ENCODE data around the gene SERPINA9. TPM values are rescaled to one million over a fixed set of nuclear protein-coding genes. Genes with fewer than 3 reads are reported as not detected.

Gene SERPINA9
- total RNA-seq, 2 donors from 2014 or later, result not detected

GRCh38 chr14:94467728-94468520, 8.1 kb downstream of the SERPINA9 start:
- intact Hi-C loops (cut with DNase I), result no loop called here
- ATAC-seq (no peak), DNase-seq (no peak)

- no peak for ATAC-seq
- intact Hi-C loops (cut with DNase I), result no loop called here
- no peak for DNase-seq
Observed at GRCh38 chr14:94466706-94467370, 9.2 kb downstream of the SERPINA9 start.

GRCh38 chr14:94465042-94465441, 11.0 kb downstream of the SERPINA9 start:
- intact Hi-C loops (cut with DNase I), result no loop called here
- ATAC-seq (no peak), DNase-seq (no peak)

- intact Hi-C loops (cut with DNase I), result no loop called here
- ATAC-seq (no peak), DNase-seq (no peak)
Observed at GRCh38 chr14:94464290-94464689, 11.7 kb downstream of the SERPINA9 start.

GRCh38 chr14:94462763-94463572, 13.0 kb downstream of the SERPINA9 start:
- DNase-seq, result no peak
- ATAC-seq, result no peak
- intact Hi-C loops (cut with DNase I), result no loop called here

- no peak for DNase-seq
- no peak for ATAC-seq
- intact Hi-C loops (cut with DNase I), result no loop called here
Observed at GRCh38 chr14:94462219-94462551, 13.8 kb downstream of the SERPINA9 start.

GRCh38 chr14:94461526-94462218, 14.3 kb downstream of the SERPINA9 start:
- ATAC-seq (no peak), DNase-seq (no peak)
- intact Hi-C loops (cut with DNase I), result no loop called here

GRCh38 chr14:94460631-94461416, 15.2 kb downstream of the SERPINA9 start:
- intact Hi-C loops (cut with DNase I), result no loop called here
- no peak for DNase-seq
- no peak for ATAC-seq

GRCh38 chr14:94458558-94459205, 17.3 kb downstream of the SERPINA9 start:
- intact Hi-C loops (cut with DNase I), result no loop called here
- DNase-seq (no peak), ATAC-seq (no peak)

GRCh38 chr14:94458096-94458495, 17.9 kb downstream of the SERPINA9 start:
- DNase-seq, result no peak
- intact Hi-C loops (cut with DNase I), result no loop called here

GRCh38 chr14:94455928-94456327, 20.1 kb downstream of the SERPINA9 start:
- ATAC-seq (no peak), DNase-seq (no peak)
- intact Hi-C loops (cut with DNase I), result no loop called here

More at GRCh38 chr14:94458096-94458495, 17.9 kb downstream of the SERPINA9 start:
- ATAC-seq, result no peak

- no peak for ATAC-seq
- intact Hi-C loops (cut with DNase I), result no loop called here
- no peak for DNase-seq
Observed at GRCh38 chr14:94451826-94452225, 24.2 kb downstream of the SERPINA9 start.

GRCh38 chr14:94451091-94451771, 24.8 kb downstream of the SERPINA9 start:
- DNase-seq (no peak), ATAC-seq (no peak)
- intact Hi-C loops (cut with DNase I), result no loop called here

- intact Hi-C loops (cut with DNase I), result no loop called here
- no peak for ATAC-seq
- no peak for DNase-seq
Observed at GRCh38 chr14:94450722-94451090, 25.3 kb downstream of the SERPINA9 start.

- DNase-seq (no peak), ATAC-seq (no peak)
- intact Hi-C loops (cut with DNase I), result no loop called here
Observed at GRCh38 chr14:94449930-94450329, 26.1 kb downstream of the SERPINA9 start.

GRCh38 chr14:94448071-94448808, 27.8 kb downstream of the SERPINA9 start:
- DNase-seq, result no peak
- ATAC-seq, result no peak
- intact Hi-C loops (cut with DNase I), result no loop called here

- intact Hi-C loops (cut with DNase I), result no loop called here
- ATAC-seq (no peak), DNase-seq (no peak)
Observed at GRCh38 chr14:94447206-94447605, 28.8 kb downstream of the SERPINA9 start.
